Panc1 (cell line): Measurements from ENCODE around the gene ZNF761. TPM values are rescaled to one million over a fixed set of nuclear protein-coding genes. Genes with fewer than 3 reads are reported as not detected.
"Not testable (repeated sequence)": the region's sequence is repeated elsewhere in the genome, so short reads cannot be mapped to it uniquely, and the experiment has no call there.

Experiments used
- ATAC-seq: fragments of 200-7000 bp; cut with Tn5 transposase; 2 replicates; pipeline ENCODE4 v1.9.1; 2020; ENCODE audit warnings: mild to moderate bottlenecking, moderate library complexity
- BruUV-seq: library from RNA; stranded (reverse); fragments of 400-500 nt; replicated peaks from 2 replicates; lab custom pipeline; 2021; lab: Mats Ljungman, UMichigan
- CTCF ChIA-PET: fragments of 300-600 bp; sonication (Branson Sonifier 250); formaldehyde crosslinking; loops from one replicate; lab custom pipeline; 2022; ENCODE audit warnings: antibody characterized with exemption; lab: Charles Lee
- POLR2A ChIA-PET: fragments of 300-600 bp; sonication (Branson Sonifier 250); formaldehyde crosslinking; loops from one replicate; lab custom pipeline; 2022; ENCODE audit warnings: antibody characterized with exemption; lab: Charles Lee
- DNase-seq: peaks from one replicate; pipeline ENCODE4 v3.0.0-alpha.2; 2010; ENCODE audit warnings: low read depth, low spot score
- H3K27ac ChIP-seq: 2 replicates; pipeline ENCODE4 v1.5.1; 2011; ENCODE audit warnings: mild to moderate bottlenecking, low read length, inconsistent platforms
- H3K27me3 ChIP-seq: fragments of 200-500 bp; sonication (Bioruptor generic); 2 replicates; pipeline ENCODE4 v1.6.0; 2014; ENCODE audit warnings: low read length, inconsistent platforms; ENCODE audit not compliant: control insufficient read depth, insufficient read depth
- H3K36me3 ChIP-seq: fragments of 200-500 bp; sonication (Bioruptor generic); 2 replicates; pipeline ENCODE4 v1.5.1; 2014; ENCODE audit warnings: inconsistent platforms, mild to moderate bottlenecking, low read length, moderate library complexity; ENCODE audit not compliant: control insufficient read depth, insufficient read depth
- H3K4me1 ChIP-seq: 2 replicates; pipeline ENCODE4 v1.5.1; 2011; ENCODE audit warnings: inconsistent platforms, mild to moderate bottlenecking, low read length, moderate library complexity; ENCODE audit not compliant: control insufficient read depth, insufficient read depth
- H3K4me3 ChIP-seq, 2 experiments: 2 replicates each; pipeline ENCODE4 v1.5.1; 2011 to 2012; ENCODE audit warnings: low read depth in 2 of 2, low read length in 2 of 2, mild to moderate bottlenecking in 2 of 2, inconsistent platforms in 1 of 2, moderate library complexity in 1 of 2
- H3K9me3 ChIP-seq: fragments of 200-500 bp; sonication (Bioruptor generic); 2 replicates; pipeline ENCODE4 v1.5.1; 2014; ENCODE audit warnings: low read depth, mild to moderate bottlenecking, inconsistent platforms, low read length, moderate library complexity; ENCODE audit not compliant: control insufficient read depth, insufficient read depth
- CTCF ChIP-seq: fragments of 450-650 bp; IDR thresholded peaks from 2 replicates; pipeline ENCODE4 v1.5.1; 2017; ENCODE audit warnings: mild to moderate bottlenecking
- POLR2AphosphoS5 ChIP-seq: IDR thresholded peaks from 2 replicates; pipeline ENCODE4 v1.6.1; 2012; ENCODE audit warnings: mild to moderate bottlenecking, low read depth, low read length, moderate library complexity
- REST ChIP-seq, 2 experiments: IDR thresholded peaks; 2 replicates each; pipeline ENCODE4 v1.6.1; 2011 to 2012; ENCODE audit warnings: low read depth in 2 of 2, control low read depth in 1 of 2, low read length in 1 of 2, mild to moderate bottlenecking in 1 of 2, moderate library complexity in 1 of 2; ENCODE audit not compliant: insufficient read depth in 1 of 2
- SIN3A ChIP-seq: IDR thresholded peaks from 2 replicates; pipeline ENCODE4 v1.6.1; 2012; ENCODE audit warnings: low read depth, mild to moderate bottlenecking, low read length, moderate library complexity, borderline replicate concordance; ENCODE audit not compliant: insufficient read depth
- TCF7L2 ChIP-seq: IDR thresholded peaks from 2 replicates; pipeline ENCODE4 v1.6.1; 2011; ENCODE audit warnings: mild to moderate bottlenecking, low read depth, low read length, inconsistent platforms
- in situ Hi-C: cut with HindIII; loops from 2 replicates; pipeline ENCODE4 v1.10.0; 2016; ENCODE audit warnings: low sequenced_read_pairs, low pct_unique_long_range_greater_than_20kb
- intact Hi-C: fragments of 100-400 bp; cut with micrococcal nuclease; formaldehyde crosslinking; loops from one replicate; pipeline ENCODE4 v1.10.0; 2022; ENCODE audit not compliant: unreplicated experiment
- total RNA-seq: library from RNA; stranded (reverse); gene quantifications from one replicate; pipeline ENCODE4 v1.2.1, GENCODE V29; 2021; ENCODE audit not compliant: unreplicated experiment

ZNF761 gene
- total RNA-seq, 1 experiment from 2014 or later = 21.8 TPM

GRCh38 chr19:53443809-53444208 lies 12.0 kb downstream of the ZNF761 start:
- H3K27me3 ChIP-seq, CTCF ChIA-PET, ATAC-seq, POLR2A ChIA-PET, BruUV-seq, H3K36me3 ChIP-seq, in situ Hi-C loops, intact Hi-C loops, H3K4me3 ChIP-seq, H3K27ac ChIP-seq, DNase-seq, H3K4me1 ChIP-seq: not testable (repeated sequence)
- H3K9me3 ChIP-seq = peaks cover 33% of the 10 kb centered on the region; the same call in 1 of the 2 replicates

GRCh38 chr19:53447196-53447595 lies 15.4 kb downstream of the ZNF761 start:
- CTCF ChIA-PET, DNase-seq, H3K4me3 ChIP-seq, H3K4me1 ChIP-seq, H3K36me3 ChIP-seq, H3K27ac ChIP-seq, in situ Hi-C loops, H3K27me3 ChIP-seq, intact Hi-C loops, POLR2A ChIA-PET, BruUV-seq, ATAC-seq: not testable (repeated sequence)
- peaks cover 26% of the 10 kb centered on the region; the same call in 1 of the 2 replicates for H3K9me3 ChIP-seq

GRCh38 chr19:53455828-53456227 lies 24.0 kb downstream of the ZNF761 start:
- H3K27me3 ChIP-seq = no peaks in the 10 kb centered on the region
- DNase-seq = no peak
- no peak for ATAC-seq
- CTCF ChIA-PET = no interaction called here
- peaks cover 5% of the 10 kb centered on the region; the same call in 1 of the 2 replicates for H3K36me3 ChIP-seq
- TF ChIP-seq CTCF (no peak), REST (IDR thresholded peaks at IDR 0.05; ENCODE audit: insufficient read depth in 1 of 2, low read depth in 2 of 2, low read length in 1 of 2) (no peak), SIN3A (no peak), TCF7L2 (no peak), POLR2AphosphoS5 (no peak)
- in situ Hi-C loops (no loop called here), intact Hi-C loops (no loop called here)
- H3K27ac ChIP-seq = no peak overlapping the region
- no peaks in the 10 kb centered on the region for H3K4me1 ChIP-seq
- BruUV-seq = no TSS peak
- no peak overlapping the region for H3K4me3 ChIP-seq
- POLR2A ChIA-PET = no interaction called here
- H3K9me3 ChIP-seq = peaks cover 61% of the 10 kb centered on the region

- POLR2A ChIA-PET, intact Hi-C loops, H3K4me3 ChIP-seq, H3K4me1 ChIP-seq, H3K27me3 ChIP-seq, CTCF ChIA-PET, DNase-seq, ATAC-seq, BruUV-seq, H3K27ac ChIP-seq, H3K36me3 ChIP-seq, in situ Hi-C loops: not testable (repeated sequence)
- peaks cover 39% of the 10 kb centered on the region for H3K9me3 ChIP-seq
Measured at GRCh38 chr19:53460131-53460721, 28.4 kb downstream of the ZNF761 start.
